HepG2 (cell line): ENCODE measurements around the gene RHOV. TPM values are rescaled to one million over a fixed set of nuclear protein-coding genes. Genes with fewer than 3 reads are reported as not detected.

Experiments
- BHLHE40 ChIP-seq: IDR thresholded peaks from 2 replicates; pipeline ENCODE4 v1.6.1; 2011; ENCODE audit warnings: low read length, improper control_type of control experiment
- GABPB1 ChIP-seq: IDR thresholded peaks from 2 replicates; pipeline ENCODE4 v1.6.1; 2016; ENCODE audit warnings: mild to moderate bottlenecking, missing genetic modification reagents, moderate library complexity, missing compliant biosample characterization
- GATAD2A ChIP-seq: IDR thresholded peaks from 2 replicates; pipeline ENCODE4 v1.6.1; 2016
- JUNB ChIP-seq: sonication (generic); formaldehyde crosslinking; IDR thresholded peaks from 2 replicates; pipeline ENCODE4 v1.8.0; 2022; ENCODE audit warnings: missing genetic modification reagents, mild to moderate bottlenecking, borderline replicate concordance
- PAXIP1 ChIP-seq: sonication (generic); formaldehyde crosslinking; conservative IDR thresholded peaks from 2 replicates; pipeline ENCODE4 v1.4.0; 2020; ENCODE audit warnings: mild to moderate bottlenecking, missing genetic modification reagents, moderate library complexity
- RBAK ChIP-seq: sonication (generic); formaldehyde crosslinking; IDR thresholded peaks from 2 replicates; pipeline ENCODE4 v1.5.1; 2020; ENCODE audit warnings: mild to moderate bottlenecking, missing genetic modification reagents
- SAP130 ChIP-seq: IDR thresholded peaks from 2 replicates; pipeline ENCODE4 v1.6.1; 2016; ENCODE audit warnings: low read depth
- THAP11 ChIP-seq: IDR thresholded peaks from 2 replicates; pipeline ENCODE4 v1.6.1; 2016; ENCODE audit warnings: missing biosample characterization, missing genetic modification reagents
- ZFP36L1 ChIP-seq: sonication (generic); formaldehyde crosslinking; IDR thresholded peaks from 2 replicates; pipeline ENCODE4 v1.8.0; 2022; ENCODE audit warnings: mild to moderate bottlenecking, missing genetic modification reagents, moderate library complexity
- ZNF607 ChIP-seq: sonication (generic); formaldehyde crosslinking; IDR thresholded peaks from 2 replicates; pipeline ENCODE4 v1.5.1; 2020; ENCODE audit warnings: missing genetic modification reagents, mild to moderate bottlenecking, borderline replicate concordance
- ZSCAN21 ChIP-seq: sonication (generic); formaldehyde crosslinking; IDR thresholded peaks from 2 replicates; pipeline ENCODE4 v1.8.0; 2022; ENCODE audit warnings: mild to moderate bottlenecking, missing genetic modification reagents, moderate library complexity, borderline replicate concordance
- ZSCAN25 ChIP-seq: sonication (generic); formaldehyde crosslinking; IDR thresholded peaks from 2 replicates; pipeline ENCODE4 v1.8.0; 2022; ENCODE audit warnings: mild to moderate bottlenecking, missing genetic modification reagents
- polyA plus RNA-seq, 8 experiments: library from polyadenylated mRNA; depleted of rRNA in 3 of 8; stranded (reverse) in 7 of 8; unstranded in 1 of 8; fragments of >200 nt; fragmentation: Illumina TruSeq in 4 of 8; extraction: Trizol in 4 of 8; gene quantifications; 2 replicates each; pipeline versions ENCODE4 v1.2.1 to v1.2.3, GENCODE V29; 2011 to 2016; ENCODE audit warnings: low read depth in 4 of 8, missing spikeins in 1 of 8, mixed read lengths in 1 of 8; ENCODE audit not compliant: insufficient read depth in 1 of 8
- total RNA-seq, 5 experiments: library from RNA; depleted of rRNA; stranded (reverse); fragments of >200 nt; fragmentation: Illumina TruSeq; extraction: Trizol; gene quantifications; 2 replicates each; pipeline ENCODE4 v1.2.3, GENCODE V29; 2016; ENCODE audit warnings: low read depth in 1 of 5
- TF ChIP-seq, protein P1 (sequence below): sonication (generic); formaldehyde crosslinking; IDR thresholded peaks from 2 replicates; pipeline ENCODE4 v1.5.0; 2020; ENCODE audit warnings: mild to moderate bottlenecking, missing genetic modification reagents
- TF ChIP-seq, protein P2 (sequence below): sonication (generic); formaldehyde crosslinking; IDR thresholded peaks from 2 replicates; pipeline ENCODE4 v1.4.0; 2020; ENCODE audit warnings: missing genetic modification reagents
- TF ChIP-seq, protein P3 (sequence below): IDR thresholded peaks from 2 replicates; pipeline ENCODE4 v1.6.1; 2018; ENCODE audit warnings: missing genetic modification reagents

The RHOV gene
- total and polyA plus RNA-seq, 2 of the 13 experiments (the other 11 are each of a cell fraction or from before 2014, with no cell fraction given) = 0.17 to 0.18 TPM

- TF ChIP-seq, protein P1, sequence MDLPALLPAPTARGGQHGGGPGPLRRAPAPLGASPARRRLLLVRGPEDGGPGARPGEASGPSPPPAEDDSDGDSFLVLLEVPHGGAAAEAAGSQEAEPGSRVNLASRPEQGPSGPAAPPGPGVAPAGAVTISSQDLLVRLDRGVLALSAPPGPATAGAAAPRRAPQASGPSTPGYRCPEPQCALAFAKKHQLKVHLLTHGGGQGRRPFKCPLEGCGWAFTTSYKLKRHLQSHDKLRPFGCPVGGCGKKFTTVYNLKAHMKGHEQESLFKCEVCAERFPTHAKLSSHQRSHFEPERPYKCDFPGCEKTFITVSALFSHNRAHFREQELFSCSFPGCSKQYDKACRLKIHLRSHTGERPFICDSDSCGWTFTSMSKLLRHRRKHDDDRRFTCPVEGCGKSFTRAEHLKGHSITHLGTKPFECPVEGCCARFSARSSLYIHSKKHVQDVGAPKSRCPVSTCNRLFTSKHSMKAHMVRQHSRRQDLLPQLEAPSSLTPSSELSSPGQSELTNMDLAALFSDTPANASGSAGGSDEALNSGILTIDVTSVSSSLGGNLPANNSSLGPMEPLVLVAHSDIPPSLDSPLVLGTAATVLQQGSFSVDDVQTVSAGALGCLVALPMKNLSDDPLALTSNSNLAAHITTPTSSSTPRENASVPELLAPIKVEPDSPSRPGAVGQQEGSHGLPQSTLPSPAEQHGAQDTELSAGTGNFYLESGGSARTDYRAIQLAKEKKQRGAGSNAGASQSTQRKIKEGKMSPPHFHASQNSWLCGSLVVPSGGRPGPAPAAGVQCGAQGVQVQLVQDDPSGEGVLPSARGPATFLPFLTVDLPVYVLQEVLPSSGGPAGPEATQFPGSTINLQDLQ (CRISPR knock-in tag) = no peak
- TF ChIP-seq, protein P2, sequence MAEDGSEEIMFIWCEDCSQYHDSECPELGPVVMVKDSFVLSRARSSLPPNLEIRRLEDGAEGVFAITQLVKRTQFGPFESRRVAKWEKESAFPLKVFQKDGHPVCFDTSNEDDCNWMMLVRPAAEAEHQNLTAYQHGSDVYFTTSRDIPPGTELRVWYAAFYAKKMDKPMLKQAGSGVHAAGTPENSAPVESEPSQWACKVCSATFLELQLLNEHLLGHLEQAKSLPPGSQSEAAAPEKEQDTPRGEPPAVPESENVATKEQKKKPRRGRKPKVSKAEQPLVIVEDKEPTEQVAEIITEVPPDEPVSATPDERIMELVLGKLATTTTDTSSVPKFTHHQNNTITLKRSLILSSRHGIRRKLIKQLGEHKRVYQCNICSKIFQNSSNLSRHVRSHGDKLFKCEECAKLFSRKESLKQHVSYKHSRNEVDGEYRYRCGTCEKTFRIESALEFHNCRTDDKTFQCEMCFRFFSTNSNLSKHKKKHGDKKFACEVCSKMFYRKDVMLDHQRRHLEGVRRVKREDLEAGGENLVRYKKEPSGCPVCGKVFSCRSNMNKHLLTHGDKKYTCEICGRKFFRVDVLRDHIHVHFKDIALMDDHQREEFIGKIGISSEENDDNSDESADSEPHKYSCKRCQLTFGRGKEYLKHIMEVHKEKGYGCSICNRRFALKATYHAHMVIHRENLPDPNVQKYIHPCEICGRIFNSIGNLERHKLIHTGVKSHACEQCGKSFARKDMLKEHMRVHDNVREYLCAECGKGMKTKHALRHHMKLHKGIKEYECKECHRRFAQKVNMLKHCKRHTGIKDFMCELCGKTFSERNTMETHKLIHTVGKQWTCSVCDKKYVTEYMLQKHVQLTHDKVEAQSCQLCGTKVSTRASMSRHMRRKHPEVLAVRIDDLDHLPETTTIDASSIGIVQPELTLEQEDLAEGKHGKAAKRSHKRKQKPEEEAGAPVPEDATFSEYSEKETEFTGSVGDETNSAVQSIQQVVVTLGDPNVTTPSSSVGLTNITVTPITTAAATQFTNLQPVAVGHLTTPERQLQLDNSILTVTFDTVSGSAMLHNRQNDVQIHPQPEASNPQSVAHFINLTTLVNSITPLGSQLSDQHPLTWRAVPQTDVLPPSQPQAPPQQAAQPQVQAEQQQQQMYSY (CRISPR knock-in tag) = no peak
- TF ChIP-seq SAP130 (CRISPR knock-in tag) (peak; percentile 45), ZSCAN25 (CRISPR knock-in tag) (peak; percentile 77; the same call in 1 of the 2 replicates), RBAK (no peak), BHLHE40 (peak; percentile 43; the same call in 1 of the 2 replicates), GATAD2A (CRISPR knock-in tag) (peak; percentile 54; the same call in 1 of the 2 replicates), GABPB1 (CRISPR knock-in tag) (peak; percentile 23; the same call in 1 of the 2 replicates), ZFP36L1 (CRISPR knock-in tag) (no peak), THAP11 (CRISPR knock-in tag) (0 out of 2 replicates have a peak, but pooled peaks have one; percentile 11), JUNB (CRISPR knock-in tag) (no peak), ZNF607 (CRISPR knock-in tag) (no peak), ZSCAN21 (0 out of 2 replicates have a peak, but pooled peaks have one; percentile 44), PAXIP1 (CRISPR knock-in tag) (0 out of 2 replicates have a peak, but pooled peaks have one; percentile 13)
- TF ChIP-seq, protein P3, sequence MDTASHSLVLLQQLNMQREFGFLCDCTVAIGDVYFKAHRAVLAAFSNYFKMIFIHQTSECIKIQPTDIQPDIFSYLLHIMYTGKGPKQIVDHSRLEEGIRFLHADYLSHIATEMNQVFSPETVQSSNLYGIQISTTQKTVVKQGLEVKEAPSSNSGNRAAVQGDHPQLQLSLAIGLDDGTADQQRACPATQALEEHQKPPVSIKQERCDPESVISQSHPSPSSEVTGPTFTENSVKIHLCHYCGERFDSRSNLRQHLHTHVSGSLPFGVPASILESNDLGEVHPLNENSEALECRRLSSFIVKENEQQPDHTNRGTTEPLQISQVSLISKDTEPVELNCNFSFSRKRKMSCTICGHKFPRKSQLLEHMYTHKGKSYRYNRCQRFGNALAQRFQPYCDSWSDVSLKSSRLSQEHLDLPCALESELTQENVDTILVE (CRISPR knock-in tag) = peak; percentile 39; the same call in 1 of the 2 replicates
Observed at GRCh38 chr15:40859206-40859851, 14.7 kb downstream of the RHOV start (continued).
